Measurements from ENCODE around the gene GRAMD4. TPM values are rescaled to one million over a fixed set of nuclear protein-coding genes. Genes with fewer than 3 reads are reported as not detected.

The GRAMD4 gene
- polyA plus RNA-seq, 1 donor: 13.7 TPM

DNA sequence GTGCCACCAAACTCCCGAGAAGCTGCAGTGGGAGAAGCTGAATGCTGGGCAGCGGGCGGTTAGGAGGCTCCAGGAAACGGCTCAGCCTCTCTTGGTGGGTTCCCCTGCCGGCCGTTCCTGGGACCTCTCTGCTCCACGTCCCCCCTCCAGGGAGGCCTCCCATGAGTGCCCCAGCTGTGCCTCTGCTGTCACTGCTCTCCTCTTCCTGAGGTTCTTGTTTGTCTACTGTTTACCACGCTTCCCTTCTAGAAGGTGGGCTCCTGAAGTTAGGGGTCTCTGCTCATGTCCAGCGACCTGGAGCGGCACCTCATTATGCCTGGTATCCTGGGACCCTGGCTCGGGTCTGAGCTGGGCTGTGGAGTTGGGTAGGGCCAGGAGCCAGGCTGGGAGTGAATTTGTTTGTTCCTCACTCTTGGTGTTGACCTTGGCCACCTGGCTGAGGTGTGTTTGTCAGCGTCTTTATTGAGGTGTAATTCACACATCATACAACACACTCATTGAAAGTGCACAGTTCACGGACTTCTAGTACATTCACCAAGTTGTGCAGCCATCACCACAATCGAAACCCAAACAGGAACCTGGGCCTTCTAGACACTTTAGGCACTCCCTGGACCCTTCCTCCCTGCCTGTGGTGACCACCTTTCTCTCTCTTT is 37.8 kb upstream of the GRAMD4 start:
- no peak for DNase-seq (ENCODE audit: low read depth)

GRCh38 chr22:46583571-46583970 is 36.6 kb upstream of the GRAMD4 start:
- no peak for DNase-seq (ENCODE audit: low read depth)

- no peak for DNase-seq (ENCODE audit: low read depth)
Observed at GRCh38 chr22:46584081-46584921, 35.9 kb upstream of the GRAMD4 start.

DNA sequence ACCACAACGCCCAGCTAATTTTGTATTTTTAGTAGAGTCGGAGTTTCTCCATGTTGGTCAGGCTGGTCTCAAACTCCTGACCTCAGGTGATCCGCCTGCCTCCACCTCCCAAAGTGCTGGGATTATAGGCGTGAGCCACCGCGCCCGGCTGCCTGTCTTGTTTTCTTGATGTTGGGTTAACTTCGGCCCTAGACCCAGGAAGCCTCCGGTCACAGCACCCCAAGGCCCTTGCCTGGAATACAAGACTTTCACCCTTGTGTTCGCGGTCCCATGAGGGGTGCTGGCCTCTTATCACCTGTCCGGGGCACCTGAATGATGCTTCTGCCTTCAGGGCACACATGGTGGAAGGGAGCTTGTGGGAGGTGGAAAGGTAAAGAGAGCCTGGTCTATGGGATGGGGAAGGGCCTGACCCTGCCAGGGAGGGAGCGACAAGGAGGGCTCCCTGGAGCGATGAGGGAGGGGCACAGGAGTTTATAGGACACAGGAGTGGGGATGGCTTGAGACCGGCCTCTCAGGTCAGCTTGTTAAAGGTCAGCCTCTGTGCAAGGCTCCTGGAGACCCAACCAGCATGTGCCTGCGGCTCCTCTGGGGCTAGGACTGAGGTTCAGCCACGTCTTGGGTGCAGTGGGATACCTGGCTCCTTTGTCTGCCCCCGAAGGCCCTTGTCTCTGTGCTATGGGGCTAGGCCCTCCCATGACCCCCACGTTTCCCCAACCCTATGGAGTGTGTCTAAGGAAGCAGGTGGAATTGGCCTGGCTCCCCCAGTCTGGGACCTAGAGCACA is 34.7 kb upstream of the GRAMD4 start:
- no peak for DNase-seq (ENCODE audit: low read depth)

DNA sequence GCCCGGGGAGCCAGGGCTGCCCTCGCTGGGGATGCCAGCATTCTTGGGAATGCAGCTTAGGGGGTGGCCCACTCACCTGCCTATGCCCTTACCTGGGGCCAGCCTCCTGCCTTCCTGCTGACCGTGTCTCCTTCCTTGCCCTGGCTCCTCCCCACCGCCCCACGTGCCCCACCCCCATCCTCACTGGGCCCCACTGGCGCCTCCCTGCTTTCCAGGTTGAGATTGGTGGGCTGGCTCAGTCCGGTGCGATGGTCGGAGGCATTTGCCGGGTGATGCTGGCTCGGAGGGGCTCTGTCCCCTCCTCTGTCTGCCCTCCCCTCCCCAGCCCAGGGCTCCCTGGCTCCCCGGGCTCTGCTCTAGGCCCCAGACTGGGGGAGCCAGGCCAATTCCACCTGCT is 34.1 kb upstream of the GRAMD4 start:
- no peak for DNase-seq (ENCODE audit: low read depth)

- no peak for DNase-seq (ENCODE audit: low read depth)
Observed at GRCh38 chr22:46586531-46587011, 33.6 kb upstream of the GRAMD4 start.

DNA sequence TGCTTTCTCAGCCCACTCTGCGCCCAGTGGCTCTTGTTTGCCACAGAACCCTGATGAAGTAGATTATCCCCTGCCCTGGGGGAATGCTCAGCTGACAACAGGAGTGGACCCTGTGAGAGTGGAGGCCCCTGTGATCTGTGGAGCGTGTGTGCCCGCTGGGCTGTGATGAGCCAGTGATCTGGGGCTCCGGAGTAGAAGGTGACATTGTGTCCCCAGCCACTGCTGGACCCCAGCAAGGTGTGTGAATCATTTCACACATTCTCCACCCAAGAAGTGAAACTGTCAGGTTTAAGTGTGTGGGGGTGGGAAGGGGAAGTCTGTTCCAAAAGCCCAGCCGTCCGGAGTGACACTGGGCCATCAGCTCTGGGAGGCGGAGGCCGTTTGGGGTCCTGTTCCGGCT is 33.1 kb upstream of the GRAMD4 start:
- no peak for DNase-seq (ENCODE audit: low read depth)

- DNase-seq (ENCODE audit: low read depth): no peak
Observed at GRCh38 chr22:46587492-46588278, 32.5 kb upstream of the GRAMD4 start.

- no peak for DNase-seq (ENCODE audit: low read depth)
Observed at GRCh38 chr22:46588279-46589140, 31.7 kb upstream of the GRAMD4 start.

GRCh38 chr22:46589141-46589748 is 30.9 kb upstream of the GRAMD4 start:
- no peak for DNase-seq (ENCODE audit: low read depth)

DNA sequence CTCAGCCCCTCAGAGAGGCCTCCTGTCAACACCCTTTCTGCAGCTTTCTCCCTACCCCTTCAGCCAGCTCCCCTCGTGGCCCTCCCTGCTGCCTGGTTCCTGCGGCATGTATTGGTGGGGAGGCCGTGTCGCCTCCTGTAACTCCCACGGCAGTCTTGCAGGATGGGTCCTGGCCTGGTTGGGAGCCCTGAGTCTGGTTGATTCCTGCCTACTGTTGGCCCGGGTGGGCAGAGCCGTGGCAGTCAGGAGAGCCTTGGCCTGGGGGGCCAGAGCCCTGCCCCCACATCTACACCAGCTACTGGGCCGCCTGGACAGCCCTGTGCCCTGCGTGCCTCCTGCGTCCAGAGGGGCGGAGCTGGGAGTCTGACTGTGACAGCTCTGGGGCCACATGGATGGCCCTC is 30.3 kb upstream of the GRAMD4 start:
- no peak for DNase-seq (ENCODE audit: low read depth)

DNA sequence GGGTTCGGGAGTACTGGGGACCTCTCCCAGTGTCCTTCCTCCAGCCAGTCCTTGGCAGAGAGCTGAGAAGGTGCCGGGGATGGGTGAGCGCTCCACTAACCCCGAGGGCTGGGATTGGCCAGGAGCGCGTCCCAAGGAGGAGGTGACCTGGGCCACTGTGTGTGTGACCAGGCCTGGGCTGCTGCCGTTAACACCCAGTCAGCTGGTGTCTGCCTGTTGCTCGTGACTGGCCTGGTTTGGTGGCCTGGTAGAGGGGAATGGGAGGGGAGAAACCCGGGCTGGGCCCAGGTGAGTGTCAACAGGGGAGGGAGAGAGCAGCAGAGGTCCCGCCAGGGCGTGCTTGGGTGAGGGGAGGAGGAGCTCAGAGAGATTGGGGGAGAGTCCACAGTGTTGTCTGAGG is 29.9 kb upstream of the GRAMD4 start:
- DNase-seq (ENCODE audit: low read depth): no peak

DNA sequence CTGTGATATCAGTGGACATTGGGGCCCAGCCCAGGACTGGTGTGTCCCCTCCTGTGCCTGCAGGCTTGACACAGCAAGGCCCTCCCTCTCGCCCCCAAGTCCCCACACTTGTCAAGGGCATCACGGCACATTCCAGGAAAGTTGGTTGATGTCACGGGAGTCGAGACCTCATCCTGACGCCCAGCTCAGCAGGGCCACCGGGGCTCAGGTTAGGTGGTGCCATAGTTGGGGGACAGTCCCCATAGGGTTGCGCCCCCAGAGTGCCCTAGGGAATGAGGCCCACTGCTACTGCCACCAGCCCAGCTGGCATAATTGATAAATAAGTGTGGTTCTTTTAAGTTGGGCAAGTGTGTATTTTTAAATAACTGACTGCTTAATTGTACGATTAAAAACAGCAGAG is 28.3 kb upstream of the GRAMD4 start:
- no peak for DNase-seq (ENCODE audit: low read depth)

GRCh38 chr22:46592390-46592872 is 27.8 kb upstream of the GRAMD4 start:
- DNase-seq (ENCODE audit: low read depth): no peak

DNA sequence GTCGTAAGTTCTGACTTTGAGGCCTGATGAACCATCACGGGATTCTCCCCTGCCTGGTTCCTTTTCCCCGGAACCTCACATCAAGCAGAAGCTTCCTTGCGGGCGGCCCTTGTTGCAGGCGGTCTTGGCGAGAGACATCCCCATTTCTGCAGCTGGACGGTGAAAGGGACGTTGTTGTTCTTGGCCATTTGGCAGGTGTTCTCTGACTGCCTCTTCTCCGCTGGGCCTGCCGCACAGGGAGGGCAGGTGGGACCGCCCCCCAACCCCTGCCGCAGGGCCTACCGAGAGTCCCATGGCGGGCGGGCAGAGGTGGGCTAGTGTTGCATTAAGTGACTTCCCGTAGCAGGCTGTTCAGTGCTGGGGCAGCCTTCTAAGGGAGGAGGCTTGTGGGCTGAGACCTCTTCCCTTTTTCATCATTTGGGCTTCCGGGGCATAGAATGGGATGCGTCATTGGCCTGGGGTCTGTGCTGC is 26.9 kb upstream of the GRAMD4 start:
- DNase-seq (ENCODE audit: low read depth): no peak

GRCh38 chr22:46593996-46594946 is 25.9 kb upstream of the GRAMD4 start:
- no peak for DNase-seq (ENCODE audit: low read depth)

GRCh38 chr22:46594947-46595298 is 25.3 kb upstream of the GRAMD4 start:
- DNase-seq (ENCODE audit: low read depth): no peak

DNA sequence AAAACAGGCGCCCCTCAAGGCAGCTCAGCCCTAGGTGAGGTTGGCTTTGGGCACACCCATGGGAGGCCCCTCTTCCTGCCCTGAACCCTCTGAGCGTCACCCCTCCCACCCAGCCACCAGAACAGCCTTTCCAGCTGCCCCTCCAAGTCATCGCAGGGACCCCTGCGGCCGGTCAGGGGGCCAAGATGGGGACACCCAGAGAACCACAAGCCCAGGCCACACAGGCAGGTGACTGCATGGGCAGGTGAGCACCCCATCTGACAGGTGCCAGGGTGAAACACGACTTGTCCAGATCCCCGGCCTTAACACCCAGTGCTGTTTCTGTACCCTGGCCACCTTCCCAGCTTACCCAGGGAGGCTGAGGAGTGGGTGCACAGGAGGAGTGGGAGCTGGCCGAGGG is 24.6 kb upstream of the GRAMD4 start:
- no peak for DNase-seq (ENCODE audit: low read depth)

DNA sequence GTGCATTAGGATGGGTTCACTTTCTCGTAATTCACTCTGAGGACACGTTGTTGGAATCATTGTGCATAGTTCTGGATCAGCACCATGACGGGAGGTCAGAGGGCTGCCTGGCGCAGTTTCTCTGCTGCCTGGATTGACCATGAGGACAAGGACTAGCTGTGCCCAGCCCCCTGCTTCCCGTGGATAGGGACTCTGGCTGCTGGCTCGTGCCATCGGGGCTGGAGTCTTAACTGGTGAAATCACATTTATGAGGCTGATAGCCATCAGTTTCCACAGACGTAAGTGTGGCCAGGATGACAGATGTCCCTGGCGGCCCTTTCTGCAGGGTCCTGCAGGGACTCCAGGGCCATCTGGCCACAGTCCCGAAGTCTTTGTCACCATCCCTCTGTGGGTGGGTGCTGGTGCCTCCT is 24.1 kb upstream of the GRAMD4 start:
- no peak for DNase-seq (ENCODE audit: low read depth)
